Hepatocyte (in vitro differentiated cells): ENCODE data around the gene NPHP3. TPM values are rescaled to one million over a fixed set of nuclear protein-coding genes. Genes with fewer than 3 reads are reported as not detected.
"Not testable (repeated sequence)": the region's sequence is repeated elsewhere in the genome, so short reads cannot be mapped to it uniquely, and the experiment has no call there.

Experiments used
- DNase-seq: peaks from one replicate; pipeline ENCODE4 v3.0.0-alpha.2; 2016; ENCODE audit warnings: low spot score
- H2AFZ ChIP-seq: fragments of 200-600 bp; sonication (generic); 2 replicates; pipeline ENCODE4 v1.6.0; 2016; ENCODE audit warnings: antibody characterized with exemption, mild to moderate bottlenecking
- H3K27ac ChIP-seq: fragments of 200-600 bp; sonication (generic); 2 replicates; pipeline ENCODE4 v1.5.1; 2016; ENCODE audit warnings: mild to moderate bottlenecking
- H3K27me3 ChIP-seq: fragments of 200-600 bp; sonication (generic); 2 replicates; pipeline ENCODE4 v1.6.1; 2016
- H3K36me3 ChIP-seq: fragments of 200-600 bp; sonication (generic); replicated peaks from 2 replicates; pipeline ENCODE4 v1.5.1; 2016; ENCODE audit warnings: low read depth; ENCODE audit not compliant: insufficient read depth
- H3K4me1 ChIP-seq: fragments of 200-600 bp; sonication (generic); 2 replicates; pipeline ENCODE4 v1.5.1; 2016; ENCODE audit warnings: mild to moderate bottlenecking, moderate library complexity; ENCODE audit not compliant: insufficient read depth
- H3K4me2 ChIP-seq: fragments of 200-600 bp; sonication (generic); 2 replicates; pipeline ENCODE4 v1.6.0; 2016
- H3K4me3 ChIP-seq: fragments of 200-600 bp; sonication (generic); 2 replicates; pipeline ENCODE4 v1.5.1; 2016; ENCODE audit warnings: mild to moderate bottlenecking
- H3K79me2 ChIP-seq: fragments of 200-600 bp; sonication (generic); 2 replicates; pipeline ENCODE4 v1.6.0; 2017; ENCODE audit warnings: mild to moderate bottlenecking
- H3K9me2 ChIP-seq: fragments of 200-600 bp; sonication (generic); replicated peaks from 2 replicates; pipeline ENCODE4 v1.6.0; 2017; ENCODE audit warnings: mild to moderate bottlenecking; ENCODE audit not compliant: insufficient read depth
- H3K9me3 ChIP-seq: fragments of 200-600 bp; sonication (generic); 2 replicates; pipeline ENCODE4 v1.5.1; 2016; ENCODE audit warnings: low read depth, mild to moderate bottlenecking
- H4K20me1 ChIP-seq: fragments of 200-600 bp; sonication (generic); 2 replicates; pipeline ENCODE4 v1.6.0; 2016; ENCODE audit warnings: mild to moderate bottlenecking; ENCODE audit not compliant: insufficient read depth, poor library complexity, severe bottlenecking
- CTCF ChIP-seq: fragments of 200-600 bp; sonication (generic); IDR thresholded peaks from 2 replicates; pipeline ENCODE4 v1.5.1; 2016; ENCODE audit warnings: antibody characterized with exemption, mild to moderate bottlenecking; ENCODE audit not compliant: poor library complexity
- EZH2 ChIP-seq: fragments of 200-600 bp; sonication (generic); IDR thresholded peaks from 2 replicates; pipeline ENCODE4 v1.6.1; 2016; ENCODE audit warnings: antibody characterized with exemption, mild to moderate bottlenecking, borderline replicate concordance
- EZH2phosphoT487 ChIP-seq: fragments of 200-600 bp; sonication (generic); IDR thresholded peaks from one replicate; pipeline ENCODE4 v1.6.1; 2018; ENCODE audit warnings: antibody characterized with exemption, mild to moderate bottlenecking, low read depth, moderate library complexity; ENCODE audit not compliant: unreplicated experiment, severe bottlenecking
- WGBS: methylation state at CpG from one replicate; pipeline ENCODE4 v1.1.6; 2016; ENCODE audit warnings: low lambda C conversion rate; ENCODE audit errors: missing lambda C conversion rate; 5-methylcytosine and 5-hydroxymethylcytosine counted together
- polyA plus RNA-seq: library from polyadenylated mRNA; unstranded; fragments of >200 nt; fragmentation: Nextera tagmentation; extraction: Ambion mirVana; gene quantifications from 2 replicates; pipeline ENCODE4 v1.2.1, GENCODE V29; 2016
- total RNA-seq: library from RNA; depleted of rRNA; stranded (reverse); fragments of >200 nt; gene quantifications from 2 replicates; pipeline ENCODE4 v1.2.3, GENCODE V29; 2014

Gene NPHP3
- total and polyA plus RNA-seq, 2 experiments from 2014 or later = 12.0 to 22.5 TPM

- DNase-seq = no peak
- no peaks in the 10 kb centered on the region for H3K9me2 ChIP-seq
These were observed 31.7 kb upstream of the NPHP3 start for GRCh38 chr3:132753946-132754345.

DNA sequence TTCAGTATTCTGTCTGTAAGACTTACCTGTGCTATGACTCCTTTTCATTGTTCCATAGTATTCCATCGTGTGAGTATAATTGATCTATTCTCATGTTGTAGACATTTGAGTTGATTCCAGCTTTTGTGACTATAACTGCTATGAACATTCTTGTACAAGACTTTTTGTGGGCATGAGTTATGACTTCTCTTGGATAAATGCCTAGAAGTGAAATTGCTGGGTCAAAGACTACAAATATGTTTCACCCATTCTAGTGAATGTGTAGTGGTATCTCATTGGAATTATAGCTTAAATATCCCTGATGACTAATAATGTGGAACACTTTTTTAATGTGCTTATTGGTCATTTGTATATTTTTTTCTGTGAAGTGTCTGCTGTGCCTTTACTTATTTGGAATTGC is 27.6 kb upstream of the NPHP3 start:
- no peak for TF ChIP-seq EZH2phosphoT487
- TF ChIP-seq EZH2 = no peak
- TF ChIP-seq CTCF = no peak
- Histone ChIP-seq H3K27ac (no peak overlapping the region), H3K27me3 (no peaks in the 10 kb centered on the region), H2AFZ (no peak overlapping the region), H3K36me3 (no peaks in the 10 kb centered on the region), H4K20me1 (no peaks in the 10 kb centered on the region), H3K4me3 (no peak overlapping the region), H3K4me2 (no peak overlapping the region), H3K9me3 (no peaks in the 10 kb centered on the region), H3K79me2 (no peaks in the 10 kb centered on the region), H3K4me1 (no peaks in the 10 kb centered on the region), H3K9me2 (no peaks in the 10 kb centered on the region)
- no peak for DNase-seq
- WGBS = 100% methylated on average over 1 of the region's 1 CpG

More at GRCh38 chr3:132753946-132754345, 31.7 kb upstream of the NPHP3 start:
- Histone ChIP-seq H3K4me2 (no peak overlapping the region), H3K79me2 (no peaks in the 10 kb centered on the region), H3K9me3 (no peaks in the 10 kb centered on the region), H3K4me3 (no peak overlapping the region), H2AFZ (no peak overlapping the region), H3K36me3 (no peaks in the 10 kb centered on the region), H4K20me1 (no peaks in the 10 kb centered on the region), H3K27ac (no peak overlapping the region), H3K27me3 (no peaks in the 10 kb centered on the region), H3K4me1 (no peaks in the 10 kb centered on the region)
- TF ChIP-seq EZH2phosphoT487 = no peak
- TF ChIP-seq EZH2 = no peak
- no peak for TF ChIP-seq CTCF

DNA sequence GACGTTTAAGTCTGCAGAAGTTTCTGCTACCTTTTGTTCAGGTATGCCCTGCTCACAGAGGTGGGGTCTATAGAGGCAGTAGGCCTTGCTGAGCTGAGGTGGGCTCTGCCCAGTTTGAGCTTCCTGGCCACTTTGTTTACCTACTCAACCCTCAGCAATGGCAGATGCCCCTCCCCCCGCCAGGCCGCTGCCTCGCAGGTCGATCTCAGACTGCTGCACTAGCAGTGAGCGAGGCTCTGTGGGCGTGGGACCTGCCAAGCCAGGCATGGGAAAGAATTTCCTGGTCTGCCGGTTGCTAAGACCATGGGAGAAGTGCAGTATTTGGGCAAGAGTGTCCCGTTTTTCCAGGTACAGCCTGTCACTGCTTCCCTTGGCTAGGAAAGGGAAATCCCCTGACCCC is 24.5 kb upstream of the NPHP3 start:
- not testable (repeated sequence) for H3K36me3 ChIP-seq, H4K20me1 ChIP-seq, H3K27me3 ChIP-seq, H3K27ac ChIP-seq, H3K4me3 ChIP-seq, H3K9me2 ChIP-seq, DNase-seq, H2AFZ ChIP-seq, H3K9me3 ChIP-seq, H3K79me2 ChIP-seq, H3K4me1 ChIP-seq, H3K4me2 ChIP-seq
- WGBS = 70% methylated on average over 9 of the region's 9 CpGs

DNA sequence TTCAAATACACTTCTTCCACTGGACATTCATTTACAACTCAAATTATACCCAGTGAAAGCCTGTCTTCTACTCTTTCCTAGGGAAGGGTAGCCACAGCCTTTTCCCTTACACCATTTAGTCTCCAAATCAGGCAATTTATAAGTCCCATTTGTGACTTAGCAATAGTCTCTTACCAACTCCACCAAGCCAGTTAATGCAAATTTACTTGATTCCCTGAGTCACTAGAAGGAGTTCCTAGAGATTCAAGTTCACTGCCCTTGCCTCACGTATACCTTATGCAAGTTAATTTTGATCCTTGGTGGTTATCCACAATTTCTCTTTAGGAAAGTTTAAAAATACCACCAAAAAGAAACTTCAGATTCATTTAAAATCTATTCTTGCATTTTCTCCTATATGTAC is 16.1 kb upstream of the NPHP3 start:
- Histone ChIP-seq H3K9me2 (no peaks in the 10 kb centered on the region), H3K79me2 (no peaks in the 10 kb centered on the region), H2AFZ (no peak overlapping the region), H3K4me3 (no peak overlapping the region), H3K36me3 (no peaks in the 10 kb centered on the region), H4K20me1 (no peaks in the 10 kb centered on the region), H3K9me3 (no peaks in the 10 kb centered on the region), H3K4me1 (no peaks in the 10 kb centered on the region), H3K27ac (no peak overlapping the region), H3K27me3 (peaks cover 3% of the 10 kb centered on the region), H3K4me2 (no peak overlapping the region)
- no peak for TF ChIP-seq EZH2phosphoT487
- TF ChIP-seq CTCF = no peak
- no peak for TF ChIP-seq EZH2
- WGBS = 94% methylated on average over 1 of the region's 1 CpG
- no peak for DNase-seq
